ENCODE data around the gene MLXIPL.

MLXIPL gene

DNA sequence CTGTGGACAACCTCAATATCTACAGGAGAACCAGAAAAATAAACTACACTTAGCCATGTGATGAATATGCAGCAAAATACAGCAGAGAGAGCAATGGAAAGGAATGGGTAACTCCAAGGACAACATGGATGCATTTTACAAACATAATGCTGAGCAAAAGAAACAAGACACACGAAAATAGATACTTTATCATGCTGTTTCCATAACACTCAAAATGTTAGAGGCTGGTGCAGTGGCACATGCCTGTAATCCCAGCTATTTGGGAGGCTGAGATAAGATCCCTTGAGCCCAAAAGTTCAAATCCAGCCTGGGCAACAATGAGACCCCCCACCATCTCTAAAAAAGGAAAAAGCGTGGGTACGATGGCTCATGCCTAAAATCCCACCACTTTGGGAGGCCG is 75.1 kb downstream of the MLXIPL start:
- DNase-seq (ENCODE audit: low read depth in 2 of 2): no peak

DNA sequence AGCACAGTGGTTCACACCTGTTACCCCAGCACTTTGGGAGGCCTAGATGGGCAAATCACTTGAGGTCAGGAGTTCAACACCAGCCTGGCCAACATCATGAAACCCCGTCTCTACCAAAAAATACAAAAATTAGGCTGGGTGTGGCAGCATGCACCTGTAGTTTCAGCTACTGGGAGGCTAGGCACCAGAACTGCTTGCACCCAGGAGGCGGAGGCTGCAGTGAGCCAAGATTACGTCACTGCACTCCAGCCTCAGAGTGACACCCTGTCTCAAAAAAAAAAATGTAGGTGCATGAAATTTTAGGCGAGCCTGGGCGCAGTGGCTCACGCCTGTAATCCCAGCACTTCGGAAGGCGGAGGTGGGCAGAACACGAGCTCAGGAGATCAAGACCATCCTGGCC is 76.5 kb downstream of the MLXIPL start:
- DNase-seq (ENCODE audit: low read depth in 2 of 2): no peak

DNA sequence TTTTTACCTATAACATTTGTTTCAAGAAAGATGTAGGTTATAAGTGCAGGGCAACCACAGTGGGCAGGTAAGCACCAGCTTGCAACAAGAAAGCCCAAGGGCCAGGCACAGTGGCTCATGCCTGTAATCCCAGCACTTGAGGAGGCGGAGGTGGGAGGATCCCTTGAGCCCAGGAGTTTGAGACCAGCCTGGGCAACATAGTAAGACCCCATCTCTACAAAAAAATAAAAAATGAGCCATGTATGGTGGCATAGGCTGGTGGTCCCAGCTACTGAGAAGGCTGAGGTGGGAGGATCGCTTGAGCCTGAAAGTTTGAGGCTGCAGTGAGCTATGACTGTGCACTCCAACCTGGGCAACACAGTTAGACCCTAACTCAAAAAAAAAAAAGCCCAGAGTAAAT is 79.6 kb downstream of the MLXIPL start:
- DNase-seq (ENCODE audit: low read depth in 2 of 2): no peak
